Measurements from ENCODE around the gene RNU7-1.
A peak's percentile ranks its signal among the peaks of the same experiment; 100 is the strongest.
"Not testable (repeated sequence)": the region's sequence is repeated elsewhere in the genome, so short reads cannot be mapped to it uniquely, and the experiment has no call there.

RNU7-1 gene

GRCh38 chr12:6903722-6904121 lies 39.9 kb upstream of the RNU7-1 start:
- no peaks in the 10 kb centered on the region for H3K27me3 ChIP-seq (replicated peaks; ENCODE audit: insufficient read depth, low read length)
- H3K4me3 ChIP-seq (ENCODE audit: low read length), result no peak overlapping the region
- H3K4me2 ChIP-seq (ENCODE audit: low read depth, low read length), result no peak overlapping the region
- TF ChIP-seq EZH2 (optimal IDR thresholded peaks at IDR 0.05; ENCODE audit: low read depth, low read length) (no peak), EZH2phosphoT487 (IDR thresholded peaks at IDR 0.05; ENCODE audit: low read length) (no peak), CTCF (IDR thresholded peaks at IDR 0.05; ENCODE audit: low read length) (no peak)
- no peaks in the 10 kb centered on the region for H3F3A ChIP-seq (ENCODE audit: insufficient read depth, low read length)
- no peak overlapping the region for H3K27ac ChIP-seq (ENCODE audit: low read length)
- no peaks in the 10 kb centered on the region for H3K79me2 ChIP-seq (ENCODE audit: low read length)
- no peak for DNase-seq
- H2AFZ ChIP-seq (ENCODE audit: low read length), result peak overlapping the region; percentile 71; the same call in 1 of the 2 replicates
- peaks cover 11% of the 10 kb centered on the region for H3K4me1 ChIP-seq (ENCODE audit: low read length)
- H3K36me3 ChIP-seq (replicated peaks; ENCODE audit: insufficient read depth, low read length), result no peaks in the 10 kb centered on the region
- H3K9me3 ChIP-seq (replicated peaks; ENCODE audit: insufficient read depth, low read length), result no peaks in the 10 kb centered on the region
- H3K9me2 ChIP-seq (replicated peaks; ENCODE audit: insufficient read depth, low read length), result no peaks in the 10 kb centered on the region
- H3K9ac ChIP-seq (ENCODE audit: low read length), result no peak overlapping the region
- no peaks in the 10 kb centered on the region for H4K20me1 ChIP-seq (ENCODE audit: insufficient read depth, low read length)

DNA sequence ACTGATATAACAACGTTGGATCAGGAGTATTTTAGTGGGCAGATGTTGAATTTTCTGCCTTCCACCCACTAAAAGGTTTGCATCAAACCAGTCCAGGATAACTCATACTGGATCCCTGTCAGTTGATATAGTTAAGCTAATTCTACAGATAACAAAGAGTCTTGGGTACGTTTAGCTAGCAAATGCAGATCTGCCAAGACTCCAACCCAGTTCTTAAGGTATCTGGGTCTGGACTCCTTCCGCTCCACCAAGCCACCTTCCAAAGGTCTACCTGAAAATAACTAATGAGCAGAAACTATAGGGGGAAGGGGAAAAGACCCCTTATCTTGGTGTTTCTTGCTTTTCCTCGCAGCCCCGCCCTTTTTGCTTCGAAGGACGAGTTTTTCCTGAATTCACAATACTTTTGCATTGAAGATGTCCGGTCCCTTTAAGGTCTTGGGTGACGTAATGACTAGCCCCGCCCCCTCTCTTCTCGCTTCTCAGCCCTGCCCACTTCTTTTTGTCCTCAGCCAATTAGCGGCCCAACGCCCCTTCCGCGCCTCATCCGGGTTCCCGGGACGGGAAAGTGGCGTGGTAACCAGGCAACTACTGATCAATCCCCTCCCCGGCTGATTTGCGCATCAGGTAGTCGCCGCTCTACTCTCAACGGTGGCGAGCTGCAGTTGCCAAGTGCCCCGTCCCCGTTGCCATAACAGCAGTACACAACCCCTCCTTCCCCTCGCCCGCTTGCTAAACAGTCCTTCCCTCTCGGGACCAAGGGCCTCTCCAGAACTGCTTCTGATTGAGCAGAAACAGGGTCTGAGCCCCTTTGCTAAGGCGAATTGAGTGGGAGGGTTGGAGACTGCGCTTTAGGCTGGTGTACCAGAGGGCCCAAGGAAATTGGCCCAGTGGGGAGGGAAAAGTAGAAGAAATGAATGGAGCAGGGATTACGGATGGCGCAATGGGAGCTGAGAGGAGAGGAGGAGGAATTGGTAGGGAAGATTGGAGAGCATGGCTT lies 39.0 kb upstream of the RNU7-1 start, which contains the start of gene LRRC23:
LRRC23 (plus strand) TSS at position 543 of the 997 bp plus-strand sequence. CDS start 812 bp downstream, outside the sequence.
- Histone ChIP-seq H3K4me1 (ENCODE audit: low read length) (peaks cover 11% of the 10 kb centered on the region), H3K9ac (ENCODE audit: low read length) (peak within 1 kb of the TSS; percentile 75), H3K79me2 (ENCODE audit: low read length) (no peaks in the 10 kb centered on the region), H3K27me3 (replicated peaks; ENCODE audit: insufficient read depth, low read length) (no peaks in the 10 kb centered on the region), H3K9me3 (replicated peaks; ENCODE audit: insufficient read depth, low read length) (no peaks in the 10 kb centered on the region), H3F3A (ENCODE audit: insufficient read depth, low read length) (no peaks in the 10 kb centered on the region), H4K20me1 (ENCODE audit: insufficient read depth, low read length) (no peaks in the 10 kb centered on the region), H3K36me3 (replicated peaks; ENCODE audit: insufficient read depth, low read length) (no peaks in the 10 kb centered on the region), H3K4me2 (ENCODE audit: low read depth, low read length) (peak within 1 kb of the TSS; percentile 83), H3K4me3 (ENCODE audit: low read length) (peak within 1 kb of the TSS; percentile 76), H3K27ac (ENCODE audit: low read length) (peak within 1 kb of the TSS; percentile 48), H3K9me2 (replicated peaks; ENCODE audit: insufficient read depth, low read length) (no peaks in the 10 kb centered on the region), H2AFZ (ENCODE audit: low read length) (peak within 1 kb of the TSS; percentile 71)
- no peak for TF ChIP-seq CTCF (IDR thresholded peaks at IDR 0.05; ENCODE audit: low read length)
- TF ChIP-seq EZH2phosphoT487 (IDR thresholded peaks at IDR 0.05; ENCODE audit: low read length), result no peak
- TF ChIP-seq EZH2 (optimal IDR thresholded peaks at IDR 0.05; ENCODE audit: low read depth, low read length), result no peak
- peak; percentile 97 for DNase-seq

GRCh38 chr12:6905414-6906040 lies 38.1 kb upstream of the RNU7-1 start:
- Histone ChIP-seq H3K9me3 (replicated peaks; ENCODE audit: insufficient read depth, low read length) (no peaks in the 10 kb centered on the region), H3K36me3 (replicated peaks; ENCODE audit: insufficient read depth, low read length) (no peaks in the 10 kb centered on the region), H3K27ac (ENCODE audit: low read length) (no peak overlapping the region; the same call in 1 of the 2 replicates), H2AFZ (ENCODE audit: low read length) (peak overlapping the region; percentile 71; the same call in 1 of the 2 replicates), H3K4me3 (ENCODE audit: low read length) (peak overlapping the region; percentile 76), H3K4me1 (ENCODE audit: low read length) (peaks cover 11% of the 10 kb centered on the region), H4K20me1 (ENCODE audit: insufficient read depth, low read length) (no peaks in the 10 kb centered on the region), H3K9me2 (replicated peaks; ENCODE audit: insufficient read depth, low read length) (no peaks in the 10 kb centered on the region), H3K79me2 (ENCODE audit: low read length) (no peaks in the 10 kb centered on the region), H3K4me2 (ENCODE audit: low read depth, low read length) (peak overlapping the region; percentile 83), H3K27me3 (replicated peaks; ENCODE audit: insufficient read depth, low read length) (no peaks in the 10 kb centered on the region), H3F3A (ENCODE audit: insufficient read depth, low read length) (no peaks in the 10 kb centered on the region), H3K9ac (ENCODE audit: low read length) (peak overlapping the region; percentile 75; the same call in 1 of the 2 replicates)
- DNase-seq, result no peak
- TF ChIP-seq EZH2phosphoT487 (IDR thresholded peaks at IDR 0.05; ENCODE audit: low read length) (no peak), CTCF (IDR thresholded peaks at IDR 0.05; ENCODE audit: low read length) (no peak), EZH2 (optimal IDR thresholded peaks at IDR 0.05; ENCODE audit: low read depth, low read length) (no peak)

GRCh38 chr12:6908141-6908540 lies 35.5 kb upstream of the RNU7-1 start:
- not testable (repeated sequence) for H3K4me3 ChIP-seq (ENCODE audit: low read length); H3K27me3 ChIP-seq (replicated peaks; ENCODE audit: insufficient read depth, low read length); H3K27ac ChIP-seq (ENCODE audit: low read length); H3K79me2 ChIP-seq (ENCODE audit: low read length); H3K4me2 ChIP-seq (ENCODE audit: low read depth, low read length); H3K36me3 ChIP-seq (replicated peaks; ENCODE audit: insufficient read depth, low read length); DNase-seq; H2AFZ ChIP-seq (ENCODE audit: low read length); H3F3A ChIP-seq (ENCODE audit: insufficient read depth, low read length); H4K20me1 ChIP-seq (ENCODE audit: insufficient read depth, low read length); H3K9ac ChIP-seq (ENCODE audit: low read length); H3K9me2 ChIP-seq (replicated peaks; ENCODE audit: insufficient read depth, low read length); H3K9me3 ChIP-seq (replicated peaks; ENCODE audit: insufficient read depth, low read length)
- H3K4me1 ChIP-seq (ENCODE audit: low read length), result peaks cover 11% of the 10 kb centered on the region
